Breast epithelium (tissue), 4 donors: Measurements from ENCODE around the gene FAIM2. TPM values are rescaled to one million over a fixed set of nuclear protein-coding genes. Genes with fewer than 3 reads are reported as not detected.
A peak's percentile ranks its signal among the peaks of the same experiment; 100 is the strongest.

Source experiments
- DNase-seq, 2 donors: peaks; one replicate each; pipeline ENCODE4 v3.0.0-alpha.2; 2019; ENCODE audit warnings: low spot score in 2 of 2
- H3K27ac ChIP-seq, 2 donors: fragments of 200-600 bp; sonication (generic) in 1 of 2; one replicate each; pipeline ENCODE4 v1.5.1; 2016 to 2019; ENCODE audit warnings: mild to moderate bottlenecking in 1 of 2
- H3K27me3 ChIP-seq, 2 donors: fragments of 200-600 bp; sonication (generic) in 1 of 2; one replicate each; pipeline versions ENCODE4 v1.5.1 to v1.6.0; 2017 to 2019; ENCODE audit warnings: control low read depth in 1 of 2, mild to moderate bottlenecking in 1 of 2
- H3K36me3 ChIP-seq: fragments of 200-600 bp; one replicate; pipeline ENCODE4 v1.5.1; 2019
- H3K4me1 ChIP-seq, 2 donors: fragments of 200-600 bp; sonication (generic); one replicate each; pipeline ENCODE4 v1.5.1; 2016 to 2019; ENCODE audit warnings: control low read depth in 1 of 2
- H3K4me3 ChIP-seq, 3 donors: fragments of 200-600 bp; sonication (generic); 1 replicate in 2 of 3; 2 replicates in 1 of 3; pipeline ENCODE4 v1.5.1; 2016 to 2019; ENCODE audit warnings: mild to moderate bottlenecking in 3 of 3, moderate library complexity in 2 of 3
- H3K9me3 ChIP-seq, 2 donors: fragments of 200-600 bp; sonication (generic) in 1 of 2; one replicate each; pipeline ENCODE4 v1.5.1; 2016 to 2019; ENCODE audit warnings: control low read depth in 1 of 2
- CTCF ChIP-seq, 3 donors: fragments of 450-650 bp; IDR thresholded peaks; one replicate each; pipeline ENCODE4 v1.5.1; 2016 to 2017; ENCODE audit warnings: antibody characterized with exemption in 3 of 3, mild to moderate bottlenecking in 3 of 3, moderate library complexity in 3 of 3
- POLR2A ChIP-seq: fragments of 450-650 bp; IDR thresholded peaks from one replicate; pipeline ENCODE4 v1.6.1; 2016; ENCODE audit warnings: antibody characterized with exemption, mild to moderate bottlenecking, moderate library complexity
- POLR2AphosphoS5 ChIP-seq, 3 donors: sonication (generic); formaldehyde crosslinking; IDR thresholded peaks; one replicate each; pipeline ENCODE4 v1.6.1; 2017; ENCODE audit warnings: antibody characterized with exemption in 3 of 3
- intact Hi-C: fragments of 100-400 bp; cut with DNase I; formaldehyde crosslinking; loops from one replicate; pipeline ENCODE4 v1.15.1; 2023; ENCODE audit warnings: low total_unique reads
- total RNA-seq, 3 donors: library from RNA; depleted of rRNA; stranded (reverse); fragments of >200 nt; gene quantifications; one replicate each; pipeline ENCODE4 v1.1.0, GENCODE V29; 2016

Gene FAIM2
- total RNA-seq, 3 donors from 2014 or later: 0.64 to 1.9 (median 1.3) TPM

- no peak overlapping the region for H3K4me3 ChIP-seq
- no peaks in the 10 kb centered on the region for H3K4me1 ChIP-seq
- no peak overlapping the region for H3K27ac ChIP-seq
- no peaks in the 10 kb centered on the region for H3K27me3 ChIP-seq
- intact Hi-C loops: no loop called here
- H3K9me3 ChIP-seq: no peaks in the 10 kb centered on the region
- DNase-seq: no peak
- H3K36me3 ChIP-seq: no peaks in the 10 kb centered on the region
- TF ChIP-seq POLR2AphosphoS5 (IDR thresholded peaks at IDR 0.05) (no peak), CTCF (IDR thresholded peaks at IDR 0.05) (no peak), POLR2A (no peak)
Observed at GRCh38 chr12:49946497-49946896, 42.8 kb upstream of the FAIM2 start.

DNA sequence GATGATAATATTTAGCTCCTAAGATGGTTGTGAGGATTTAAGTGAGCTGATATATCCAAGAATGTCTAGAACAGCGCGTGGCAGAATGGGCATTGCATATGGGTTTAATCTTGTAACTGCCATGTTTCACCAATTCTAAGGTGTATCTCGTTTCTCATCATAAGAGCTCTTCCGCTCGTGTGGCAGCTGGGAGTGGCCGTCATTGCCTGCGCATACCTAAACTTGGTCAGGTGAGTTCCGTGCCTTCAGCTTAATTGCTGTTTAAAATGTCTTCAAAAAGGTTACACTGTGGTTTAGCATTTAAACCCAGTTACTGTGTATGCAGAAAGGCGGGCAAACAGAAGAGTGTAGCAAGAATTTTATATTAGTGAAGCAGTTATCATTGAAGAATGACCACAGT is 42.4 kb upstream of the FAIM2 start:
- no peaks in the 10 kb centered on the region for H3K4me1 ChIP-seq
- no peaks in the 10 kb centered on the region for H3K9me3 ChIP-seq
- no peaks in the 10 kb centered on the region for H3K36me3 ChIP-seq
- no peak for TF ChIP-seq POLR2AphosphoS5 (IDR thresholded peaks at IDR 0.05)
- TF ChIP-seq CTCF (IDR thresholded peaks at IDR 0.05): no peak
- no peak for TF ChIP-seq POLR2A
- H3K27me3 ChIP-seq: no peaks in the 10 kb centered on the region
- no peak overlapping the region for H3K4me3 ChIP-seq
- no peak overlapping the region for H3K27ac ChIP-seq
- DNase-seq: no peak
- intact Hi-C loops: no loop called here

- H3K36me3 ChIP-seq: no peaks in the 10 kb centered on the region
- peak overlapping the region in 2 of 3 donors; percentile 10 to 50 for H3K4me3 ChIP-seq
- TF ChIP-seq POLR2A (no peak), POLR2AphosphoS5 (IDR thresholded peaks at IDR 0.05) (peak in 1 of 3 donors; percentile 24), CTCF (IDR thresholded peaks at IDR 0.05) (peak; percentile 40 to 75 (median 73))
- no peaks in the 10 kb centered on the region for H3K27me3 ChIP-seq
- DNase-seq: peak in 1 of 2 donors; percentile 76
- H3K27ac ChIP-seq: peak overlapping the region; percentile 29 to 33
- H3K4me1 ChIP-seq: no peaks in the 10 kb centered on the region
- no peaks in the 10 kb centered on the region for H3K9me3 ChIP-seq
- intact Hi-C loops: no loop called here
Observed at GRCh38 chr12:49945394-49946080, 41.8 kb upstream of the FAIM2 start.

DNA sequence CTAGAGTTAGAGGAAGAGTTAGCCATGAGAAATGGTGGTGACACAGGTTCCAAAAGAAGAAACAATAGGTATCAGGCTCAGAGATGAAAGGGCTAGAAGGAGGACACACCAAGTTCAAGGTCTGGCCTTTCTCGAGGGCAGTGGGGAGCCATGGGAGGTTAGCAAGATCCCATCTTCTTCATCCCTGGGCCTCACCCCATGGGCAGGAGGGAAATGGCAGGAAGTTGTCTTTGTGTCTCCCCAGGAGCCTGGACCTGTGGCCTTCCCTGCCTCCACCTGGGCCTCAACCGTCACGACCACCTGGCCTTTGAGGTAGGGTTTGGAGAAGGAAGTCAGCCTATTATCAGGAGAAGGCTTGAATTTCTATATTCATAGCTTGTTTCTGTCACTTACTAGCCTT is 41.0 kb upstream of the FAIM2 start:
- Histone ChIP-seq H3K27ac (no peak overlapping the region), H3K4me1 (no peaks in the 10 kb centered on the region), H3K4me3 (no peak overlapping the region), H3K36me3 (no peaks in the 10 kb centered on the region), H3K27me3 (no peaks in the 10 kb centered on the region), H3K9me3 (no peaks in the 10 kb centered on the region)
- DNase-seq: peak in 1 of 2 donors; percentile 43
- intact Hi-C loops: no loop called here
- TF ChIP-seq CTCF (IDR thresholded peaks at IDR 0.05): no peak
- no peak for TF ChIP-seq POLR2AphosphoS5 (IDR thresholded peaks at IDR 0.05)
- TF ChIP-seq POLR2A: no peak

DNA sequence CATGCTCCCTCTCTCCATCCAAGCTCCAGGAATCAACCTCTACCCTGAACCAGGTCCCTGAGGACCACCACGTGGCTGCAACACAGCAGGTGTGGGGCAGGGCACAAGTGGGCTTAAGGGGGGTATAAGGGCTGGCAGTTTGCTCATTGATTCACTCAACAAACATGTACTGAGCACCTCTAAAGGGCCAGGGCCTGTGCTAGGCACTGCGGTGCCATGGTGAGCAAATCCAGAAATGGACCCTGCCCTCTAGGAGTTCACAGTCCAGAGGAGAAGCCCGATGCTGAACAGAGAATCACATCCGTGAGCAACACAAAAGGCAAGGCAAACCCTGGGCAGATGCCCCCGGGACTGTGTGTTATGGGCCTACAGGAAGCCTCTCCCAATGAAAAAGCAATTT is 40.3 kb upstream of the FAIM2 start:
- peak in 1 of 2 donors; percentile 43 for DNase-seq
- no peaks in the 10 kb centered on the region for H3K9me3 ChIP-seq

More for the DNA sequence above, 40.3 kb upstream of the FAIM2 start:
- intact Hi-C loops: no loop called here
- Histone ChIP-seq H3K27me3 (no peaks in the 10 kb centered on the region), H3K27ac (no peak overlapping the region), H3K4me1 (no peaks in the 10 kb centered on the region), H3K4me3 (no peak overlapping the region), H3K36me3 (no peaks in the 10 kb centered on the region)
- no peak for TF ChIP-seq CTCF (IDR thresholded peaks at IDR 0.05)
- TF ChIP-seq POLR2AphosphoS5 (IDR thresholded peaks at IDR 0.05): no peak
- no peak for TF ChIP-seq POLR2A
